Measurements from ENCODE around the gene HIGD2B.
A peak's percentile ranks its signal among the peaks of the same experiment; 100 is the strongest.
"Not testable (repeated sequence)": the region's sequence is repeated elsewhere in the genome, so short reads cannot be mapped to it uniquely, and the experiment has no call there.

Gene HIGD2B

GRCh38 chr15:72685925-72686794 is at the start of gene HIGD2B, which contains the start of gene BBS4:
Gene HIGD2B, minus strand, starts transcription at chr15:72686182. Its CDS starts 9,808 bp downstream, at chr15:72676374.
Gene BBS4, plus strand, starts transcription at chr15:72686207. Its CDS starts 21 bp downstream, at chr15:72686228.
- DNase-seq (ENCODE audit: low read depth): no peak

- no peak for DNase-seq (ENCODE audit: low read depth)
Measured at GRCh38 chr15:72735111-72735510, 49.1 kb upstream of the HIGD2B start.

GRCh38 chr15:72733941-72734738 is 48.2 kb upstream of the HIGD2B start:
- DNase-seq (ENCODE audit: low read depth): no peak

- no peak for DNase-seq (ENCODE audit: low read depth)
Measured at GRCh38 chr15:72732516-72732915, 46.5 kb upstream of the HIGD2B start.

- DNase-seq (ENCODE audit: low read depth): no peak
Measured at GRCh38 chr15:72732086-72732485, 46.1 kb upstream of the HIGD2B start.

- DNase-seq (ENCODE audit: low read depth): no peak
Measured at GRCh38 chr15:72728821-72729220, 42.8 kb upstream of the HIGD2B start.

- not testable (repeated sequence) for DNase-seq (ENCODE audit: low read depth)
Measured at GRCh38 chr15:72728249-72728648, 42.3 kb upstream of the HIGD2B start.

- DNase-seq (ENCODE audit: low read depth): no peak
Measured at GRCh38 chr15:72727154-72727553, 41.2 kb upstream of the HIGD2B start.

GRCh38 chr15:72725851-72726250 is 39.9 kb upstream of the HIGD2B start:
- not testable (repeated sequence) for DNase-seq (ENCODE audit: low read depth)

- no peak for DNase-seq (ENCODE audit: low read depth)
Measured at GRCh38 chr15:72725446-72725845, 39.5 kb upstream of the HIGD2B start.

- DNase-seq (ENCODE audit: low read depth): no peak
Measured at GRCh38 chr15:72724028-72724427, 38.0 kb upstream of the HIGD2B start.

- DNase-seq (ENCODE audit: low read depth): peak; percentile 35
Measured at GRCh38 chr15:72722071-72722696, 36.2 kb upstream of the HIGD2B start.

- not testable (repeated sequence) for DNase-seq (ENCODE audit: low read depth)
Measured at GRCh38 chr15:72708551-72709303, 22.7 kb upstream of the HIGD2B start.

GRCh38 chr15:72706266-72706665 is 20.3 kb upstream of the HIGD2B start:
- DNase-seq (ENCODE audit: low read depth): no peak

GRCh38 chr15:72700076-72700475 is 14.1 kb upstream of the HIGD2B start:
- no peak for DNase-seq (ENCODE audit: low read depth)

- no peak for DNase-seq (ENCODE audit: low read depth)
Measured at GRCh38 chr15:72698938-72699337, 13.0 kb upstream of the HIGD2B start.

- DNase-seq (ENCODE audit: low read depth): no peak
Measured at GRCh38 chr15:72690938-72691337, 5.0 kb upstream of the HIGD2B start.

GRCh38 chr15:72688697-72689096 is 2.7 kb upstream of the HIGD2B start:
- DNase-seq (ENCODE audit: low read depth): no peak

GRCh38 chr15:72685301-72685924 is 569 bp downstream of the HIGD2B start:
- DNase-seq (ENCODE audit: low read depth): no peak

- no peak for DNase-seq (ENCODE audit: low read depth)
Measured at GRCh38 chr15:72682772-72683171, 3.2 kb downstream of the HIGD2B start.

- DNase-seq (ENCODE audit: low read depth): no peak
Measured at GRCh38 chr15:72680931-72681330, 5.1 kb downstream of the HIGD2B start.

Measured in non-pigmented ciliary epithelial cell (primary cell).